Measurements from ENCODE around the gene RBM26.

- peak; percentile 81 for TF ChIP-seq CTCF (IDR thresholded peaks at IDR 0.05)
- no peak for TF ChIP-seq GABPA (IDR thresholded peaks at IDR 0.05; ENCODE audit: low read depth)
- TF ChIP-seq EP300 (IDR thresholded peaks at IDR 0.05; ENCODE audit: borderline replicate concordance in 1 of 2, low read depth in 1 of 2, low read length in 1 of 2): no peak
- TF ChIP-seq CHD2 (IDR thresholded peaks at IDR 0.05; ENCODE audit: low read length, partially characterized antibody): no peak
- TF ChIP-seq ZBTB33 (IDR thresholded peaks at IDR 0.05; ENCODE audit: borderline replicate concordance, low read depth): no peak
- TF ChIP-seq TCF12 (IDR thresholded peaks at IDR 0.05): no peak
- TF ChIP-seq POLR2AphosphoS5 (IDR thresholded peaks at IDR 0.05; ENCODE audit: low read depth, low read length): no peak
- TF ChIP-seq NFIC (IDR thresholded peaks at IDR 0.05; ENCODE audit: borderline replicate concordance): no peak
- no peak for TF ChIP-seq FOXM1 (IDR thresholded peaks at IDR 0.05; ENCODE audit: low read depth)
- no peak for TF ChIP-seq USF1 (IDR thresholded peaks at IDR 0.05; ENCODE audit: borderline replicate concordance, low read depth)
- no peak for TF ChIP-seq TEAD4 (IDR thresholded peaks at IDR 0.05; ENCODE audit: borderline replicate concordance, insufficient read depth)
Measured at GRCh38 chr13:79423801-79424642, 18.0 kb upstream of the RBM26 start.

Measured in SK-N-SH (cell line).